Measurements from ENCODE around the gene KMT2A. TPM values are rescaled to one million over a fixed set of nuclear protein-coding genes. Genes with fewer than 3 reads are reported as not detected.

Gene KMT2A
- total RNA-seq, 1 experiment from 2014 or later = 50.4 TPM

DNA sequence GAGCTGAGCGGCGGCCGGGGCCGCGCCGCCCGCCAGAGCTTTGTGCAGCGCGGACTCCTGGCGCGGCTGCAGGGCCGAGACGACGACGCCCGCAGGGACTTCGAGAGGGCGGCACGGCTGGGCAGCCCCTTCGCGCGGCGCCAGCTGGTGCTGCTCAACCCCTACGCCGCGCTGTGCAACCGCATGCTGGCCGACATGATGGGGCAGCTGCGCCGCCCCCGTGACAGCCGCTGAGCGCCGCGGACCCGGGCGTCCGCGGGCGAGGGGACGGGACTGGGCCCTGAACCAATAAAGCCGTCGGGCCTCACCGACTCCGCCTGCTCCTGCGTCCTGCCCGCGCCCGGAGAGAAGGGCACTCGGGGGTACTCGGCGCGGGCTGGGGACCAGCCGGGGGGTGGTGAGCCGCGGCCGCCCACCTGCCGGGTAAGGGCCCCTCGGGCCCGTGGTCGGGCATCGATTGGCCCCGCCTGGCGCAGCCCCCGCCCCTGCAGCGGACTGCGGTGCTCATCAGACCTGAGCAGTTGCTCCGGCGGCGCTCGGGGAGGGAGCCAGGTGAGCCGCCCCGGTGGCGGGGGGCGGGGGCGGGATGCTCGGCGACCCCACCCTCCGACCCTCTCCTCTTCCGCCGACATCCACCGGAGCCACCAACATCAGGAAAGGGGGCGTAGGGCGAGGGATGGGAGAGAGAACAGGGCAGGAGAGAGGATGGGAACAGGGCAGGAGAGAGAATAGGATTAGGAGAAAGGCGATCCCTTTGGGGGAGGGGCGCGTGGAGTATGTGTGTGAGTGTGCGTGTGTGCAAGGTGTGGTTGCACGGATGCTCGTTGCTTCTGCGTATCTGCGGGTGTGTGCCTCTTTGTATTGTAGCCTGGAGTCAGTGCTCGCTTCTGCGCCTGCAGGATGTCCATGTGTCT lies 94.6 kb downstream of the KMT2A start, which contains the start of gene TMEM25:
TSS of gene TMEM25 (plus strand) at position 510 of the 914 bp plus-strand sequence. CDS start 610 bp downstream, outside the sequence.
- ChIA-PET CTCF (no interaction called here), POLR2A (no interaction called here), RAD21 (ENCODE audit: low non-redundant PET in 1 of 2, low total read pairs in 2 of 2, uncharacterized antibody in 2 of 2, unreplicated experiment in 2 of 2) (no interaction called here)
- Histone ChIP-seq H3K4me1 (ENCODE audit: control insufficient read depth in 1 of 2, insufficient read depth in 2 of 2, low read length in 2 of 2) (peaks cover 13 to 24% of the 10 kb centered on the region in 2 experiments), H2AFZ (ENCODE audit: low read depth, low read length, poor library complexity, severe bottlenecking) (peak within 1 kb of the TSS; percentile 45), H3K9me3 (ENCODE audit: control insufficient read depth in 1 of 2, insufficient read depth in 1 of 2, low read depth in 1 of 2, low read length in 2 of 2) (no peaks in the 10 kb centered on the region), H3K27ac (ENCODE audit: low read depth, low read length) (peak within 1 kb of the TSS; percentile 87), H3K4me3 (replicated peaks in 1 of 2; ENCODE audit: low read depth in 1 of 2, low read length in 2 of 2) (peak within 1 kb of the TSS; percentile 89 to 94), H4K20me1 (ENCODE audit: insufficient read depth) (no peaks in the 10 kb centered on the region), H3K79me2 (ENCODE audit: insufficient read depth, low read length) (no peaks in the 10 kb centered on the region), H3K4me2 (ENCODE audit: low read length) (peak within 1 kb of the TSS; percentile 82), H3K9me2 (ENCODE audit: insufficient read depth) (no peaks in the 10 kb centered on the region), H3K9ac (ENCODE audit: low read length) (peak within 1 kb of the TSS; percentile 65), H3K36me3 (ENCODE audit: control insufficient read depth in 1 of 2, insufficient read depth in 2 of 2, low read length in 2 of 2) (no peaks in the 10 kb centered on the region; a peak in 1 of 4 replicates), H3K27me3 (ENCODE audit: insufficient read depth, low read length) (no peaks in the 10 kb centered on the region)
- no TSS peak for BruUV-seq (replicated peaks)
- DNase-seq (ENCODE audit: low read depth, low spot score) (no peak), ATAC-seq (peak; percentile 85)
- intact Hi-C loops (cut with micrococcal nuclease) = no loop called here
- peak; percentile 80 for TF ChIP-seq EGR1 (IDR thresholded peaks at IDR 0.05; ENCODE audit: low read depth)
- TF ChIP-seq FOSL1 (IDR thresholded peaks at IDR 0.05; ENCODE audit: low read depth) = no peak
- TF ChIP-seq ZFX (IDR thresholded peaks at IDR 0.05) = peak; percentile 94
- TF ChIP-seq, protein P1, sequence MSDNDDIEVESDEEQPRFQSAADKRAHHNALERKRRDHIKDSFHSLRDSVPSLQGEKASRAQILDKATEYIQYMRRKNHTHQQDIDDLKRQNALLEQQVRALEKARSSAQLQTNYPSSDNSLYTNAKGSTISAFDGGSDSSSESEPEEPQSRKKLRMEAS (IDR thresholded peaks at IDR 0.05) = peak; percentile 72
- TF ChIP-seq SRF (IDR thresholded peaks at IDR 0.05; ENCODE audit: low read depth) = peak; percentile 92
- TF ChIP-seq POLR2AphosphoS5 (IDR thresholded peaks at IDR 0.05; ENCODE audit: low read depth, low read length) = peak; percentile 61
- TF ChIP-seq, protein P2, sequence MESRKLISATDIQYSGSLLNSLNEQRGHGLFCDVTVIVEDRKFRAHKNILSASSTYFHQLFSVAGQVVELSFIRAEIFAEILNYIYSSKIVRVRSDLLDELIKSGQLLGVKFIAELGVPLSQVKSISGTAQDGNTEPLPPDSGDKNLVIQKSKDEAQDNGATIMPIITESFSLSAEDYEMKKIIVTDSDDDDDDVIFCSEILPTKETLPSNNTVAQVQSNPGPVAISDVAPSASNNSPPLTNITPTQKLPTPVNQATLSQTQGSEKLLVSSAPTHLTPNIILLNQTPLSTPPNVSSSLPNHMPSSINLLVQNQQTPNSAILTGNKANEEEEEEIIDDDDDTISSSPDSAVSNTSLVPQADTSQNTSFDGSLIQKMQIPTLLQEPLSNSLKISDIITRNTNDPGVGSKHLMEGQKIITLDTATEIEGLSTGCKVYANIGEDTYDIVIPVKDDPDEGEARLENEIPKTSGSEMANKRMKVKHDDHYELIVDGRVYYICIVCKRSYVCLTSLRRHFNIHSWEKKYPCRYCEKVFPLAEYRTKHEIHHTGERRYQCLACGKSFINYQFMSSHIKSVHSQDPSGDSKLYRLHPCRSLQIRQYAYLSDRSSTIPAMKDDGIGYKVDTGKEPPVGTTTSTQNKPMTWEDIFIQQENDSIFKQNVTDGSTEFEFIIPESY (IDR thresholded peaks at IDR 0.05; ENCODE audit: extremely low read depth, insufficient replicate concordance, low read length) = peak; percentile 67
- TF ChIP-seq SIN3A (IDR thresholded peaks at IDR 0.05; ENCODE audit: low read depth) = peak; percentile 68
- TF ChIP-seq, protein P3, sequence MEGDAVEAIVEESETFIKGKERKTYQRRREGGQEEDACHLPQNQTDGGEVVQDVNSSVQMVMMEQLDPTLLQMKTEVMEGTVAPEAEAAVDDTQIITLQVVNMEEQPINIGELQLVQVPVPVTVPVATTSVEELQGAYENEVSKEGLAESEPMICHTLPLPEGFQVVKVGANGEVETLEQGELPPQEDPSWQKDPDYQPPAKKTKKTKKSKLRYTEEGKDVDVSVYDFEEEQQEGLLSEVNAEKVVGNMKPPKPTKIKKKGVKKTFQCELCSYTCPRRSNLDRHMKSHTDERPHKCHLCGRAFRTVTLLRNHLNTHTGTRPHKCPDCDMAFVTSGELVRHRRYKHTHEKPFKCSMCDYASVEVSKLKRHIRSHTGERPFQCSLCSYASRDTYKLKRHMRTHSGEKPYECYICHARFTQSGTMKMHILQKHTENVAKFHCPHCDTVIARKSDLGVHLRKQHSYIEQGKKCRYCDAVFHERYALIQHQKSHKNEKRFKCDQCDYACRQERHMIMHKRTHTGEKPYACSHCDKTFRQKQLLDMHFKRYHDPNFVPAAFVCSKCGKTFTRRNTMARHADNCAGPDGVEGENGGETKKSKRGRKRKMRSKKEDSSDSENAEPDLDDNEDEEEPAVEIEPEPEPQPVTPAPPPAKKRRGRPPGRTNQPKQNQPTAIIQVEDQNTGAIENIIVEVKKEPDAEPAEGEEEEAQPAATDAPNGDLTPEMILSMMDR (IDR thresholded peaks at IDR 0.05 in 2 of 3, conservative IDR thresholded peaks at IDR 0.05 in 1 of 3; ENCODE audit: borderline replicate concordance in 1 of 3, insufficient read depth in 1 of 3, low read depth in 2 of 3, low read length in 2 of 3) = no peak
- TF ChIP-seq SP1 (IDR thresholded peaks at IDR 0.05; ENCODE audit: low read depth) = peak; percentile 77
- no peak for TF ChIP-seq POLR2A (IDR thresholded peaks at IDR 0.05; ENCODE audit: borderline replicate concordance, extremely low read depth, insufficient read depth, insufficient read length)
- TF ChIP-seq YY1 (IDR thresholded peaks at IDR 0.05; ENCODE audit: extremely low read depth, insufficient replicate concordance, low read depth, low read length) = peak; percentile 84
